GM18520 (cell line): ENCODE data around the gene NUP155.
"Not testable (repeated sequence)": the region's sequence is repeated elsewhere in the genome, so short reads cannot be mapped to it uniquely, and the experiment has no call there.

Experiments used
- ATAC-seq: cut with Tn5 transposase; IDR thresholded peaks from one replicate; pipeline ENCODE4 v1.9.1; 2021; ENCODE audit not compliant: unreplicated experiment

NUP155 gene

GRCh38 chr5:37370864-37371726 lies at the start of gene NUP155:
NUP155 (minus strand) TSS chr5:37371106; CDS start chr5:37370977, 129 bp downstream.
- peak; percentile 89 for ATAC-seq

GRCh38 chr5:37417347-37417746 lies 46.4 kb upstream of the NUP155 start:
- no peak for ATAC-seq

GRCh38 chr5:37415456-37415855 lies 44.5 kb upstream of the NUP155 start:
- ATAC-seq = not testable (repeated sequence)

GRCh38 chr5:37412515-37412914 lies 41.6 kb upstream of the NUP155 start:
- no peak for ATAC-seq

GRCh38 chr5:37400501-37400900 lies 29.6 kb upstream of the NUP155 start:
- no peak for ATAC-seq

GRCh38 chr5:37396352-37396751 lies 25.4 kb upstream of the NUP155 start:
- ATAC-seq = no peak

GRCh38 chr5:37391591-37391990 lies 20.7 kb upstream of the NUP155 start:
- ATAC-seq = no peak

- peak; percentile 99 for ATAC-seq
Measured at GRCh38 chr5:37379100-37379628, 8.3 kb upstream of the NUP155 start, which contains the start of gene WDR70. WDR70 (plus strand) TSS chr5:37379318; CDS start chr5:37379368, 50 bp downstream.

GRCh38 chr5:37378066-37378465 lies 7.2 kb upstream of the NUP155 start:
- not testable (repeated sequence) for ATAC-seq

- ATAC-seq = no peak
Measured at GRCh38 chr5:37375091-37375490, 4.2 kb upstream of the NUP155 start.

GRCh38 chr5:37370550-37370863 lies 399 bp downstream of the NUP155 start:
- ATAC-seq = no peak

- no peak for ATAC-seq
Measured at GRCh38 chr5:37355161-37355560, 15.7 kb downstream of the NUP155 start.

- not testable (repeated sequence) for ATAC-seq
Measured at GRCh38 chr5:37342741-37343140, 28.2 kb downstream of the NUP155 start.

GRCh38 chr5:37334754-37335153 lies 36.2 kb downstream of the NUP155 start:
- not testable (repeated sequence) for ATAC-seq

- no peak for ATAC-seq
Measured at GRCh38 chr5:37326536-37326935, 44.4 kb downstream of the NUP155 start.

- no peak for ATAC-seq
Measured at GRCh38 chr5:37323607-37324006, 47.3 kb downstream of the NUP155 start.

GRCh38 chr5:37319037-37319782 lies 51.7 kb downstream of the NUP155 start:
- no peak for ATAC-seq

GRCh38 chr5:37316027-37316426 lies 54.9 kb downstream of the NUP155 start:
- no peak for ATAC-seq

- no peak for ATAC-seq
Measured at GRCh38 chr5:37310360-37310759, 60.5 kb downstream of the NUP155 start.

GRCh38 chr5:37308793-37309192 lies 62.1 kb downstream of the NUP155 start:
- ATAC-seq = no peak

GRCh38 chr5:37304888-37305287 lies 66.0 kb downstream of the NUP155 start:
- ATAC-seq = no peak

- not testable (repeated sequence) for ATAC-seq
Measured at GRCh38 chr5:37296313-37296712, 74.6 kb downstream of the NUP155 start.
